HEK293 (cell line): ENCODE data around the gene GCNA.

Source experiments
- CTCF ChIA-PET: fragments of 350-600 bp; formaldehyde crosslinking; extraction: SDS; loops from one replicate; lab custom pipeline; 2021; ENCODE audit warnings: antibody characterized with exemption; lab: Yijun Ruan, JAX
- POLR2A ChIA-PET: fragments of 300-600 bp; formaldehyde crosslinking; extraction: SDS; loops from one replicate; lab custom pipeline; 2020; ENCODE audit warnings: antibody characterized with exemption, inconsistent platforms; lab: Yijun Ruan, JAX
- H3K27ac ChIP-seq: fragments of 200-500 bp; sonication (Bioruptor generic); 2 replicates; pipeline ENCODE4 v1.5.1; 2014; ENCODE audit warnings: low read depth, low read length, control low read depth, inconsistent platforms; ENCODE audit errors: extremely low read depth
- H3K36me3 ChIP-seq, 2 experiments: fragments of 200-500 bp in 1 of 2; sonication (Bioruptor generic) in 1 of 2; 1 replicate in 1 of 2; 2 replicates in 1 of 2; pipeline ENCODE4 v1.5.1; 2014 to 2017; ENCODE audit warnings: inconsistent platforms in 2 of 2, low read length in 2 of 2; ENCODE audit not compliant: control insufficient read depth in 2 of 2, insufficient read depth in 1 of 2
- H3K4me1 ChIP-seq: fragments of 200-500 bp; sonication (Bioruptor generic); 2 replicates; pipeline ENCODE4 v1.5.1; 2014; ENCODE audit warnings: mild to moderate bottlenecking, low read length, inconsistent platforms; ENCODE audit not compliant: control insufficient read depth, insufficient read depth
- H3K4me3 ChIP-seq: 2 replicates; pipeline ENCODE4 v1.5.1; 2011; ENCODE audit warnings: low read depth, mild to moderate bottlenecking, control low read depth, low read length, moderate library complexity
- H3K9me3 ChIP-seq: fragments of 200-500 bp; sonication (Bioruptor generic); 2 replicates; pipeline ENCODE4 v1.5.1; 2014; ENCODE audit warnings: low read depth, low read length, inconsistent platforms; ENCODE audit not compliant: control insufficient read depth, insufficient read depth
- OSR2 ChIP-seq: fragments of 450-650 bp; formaldehyde crosslinking; IDR thresholded peaks from 2 replicates; pipeline ENCODE4 v1.5.1; 2016; ENCODE audit warnings: missing biosample characterization, missing genetic modification characterization
- PRDM10 ChIP-seq: fragments of 450-650 bp; formaldehyde crosslinking; IDR thresholded peaks from 2 replicates; pipeline ENCODE4 v1.5.1; 2016; ENCODE audit warnings: missing biosample characterization, missing genetic modification characterization
- REPIN1 ChIP-seq: fragments of 450-650 bp; formaldehyde crosslinking; IDR thresholded peaks from 2 replicates; pipeline ENCODE4 v1.5.1; 2017; ENCODE audit warnings: missing biosample characterization, missing genetic modification characterization, low read depth
- SCRT1 ChIP-seq: fragments of 450-650 bp; formaldehyde crosslinking; IDR thresholded peaks from 2 replicates; pipeline ENCODE4 v1.5.1; 2016; ENCODE audit warnings: missing biosample characterization, missing genetic modification characterization, borderline replicate concordance
- ZFP3 ChIP-seq: fragments of 450-650 bp; formaldehyde crosslinking; IDR thresholded peaks from 2 replicates; pipeline ENCODE4 v1.5.1; 2016; ENCODE audit warnings: low read depth, missing biosample characterization, missing genetic modification characterization
- ZNF133 ChIP-seq: fragments of 450-650 bp; formaldehyde crosslinking; IDR thresholded peaks from 2 replicates; pipeline ENCODE4 v1.5.1; 2016; ENCODE audit warnings: missing biosample characterization, missing genetic modification characterization
- ZNF138 ChIP-seq: fragments of 450-650 bp; formaldehyde crosslinking; IDR thresholded peaks from 2 replicates; pipeline ENCODE4 v1.5.1; 2016; ENCODE audit warnings: missing biosample characterization, missing genetic modification characterization, borderline replicate concordance
- ZNF311 ChIP-seq: fragments of 450-650 bp; formaldehyde crosslinking; IDR thresholded peaks from 2 replicates; pipeline ENCODE4 v1.5.1; 2017; ENCODE audit warnings: missing biosample characterization, missing genetic modification characterization, borderline replicate concordance
- ZNF423 ChIP-seq: fragments of 450-650 bp; formaldehyde crosslinking; IDR thresholded peaks from 2 replicates; pipeline ENCODE4 v1.5.1; 2016; ENCODE audit warnings: missing biosample characterization, missing genetic modification characterization
- ZNF48 ChIP-seq: fragments of 450-650 bp; formaldehyde crosslinking; IDR thresholded peaks from 2 replicates; pipeline ENCODE4 v1.5.1; 2016; ENCODE audit warnings: missing biosample characterization, missing genetic modification characterization
- ZNF623 ChIP-seq: fragments of 450-650 bp; formaldehyde crosslinking; IDR thresholded peaks from 2 replicates; pipeline ENCODE4 v1.5.1; 2016; ENCODE audit warnings: missing biosample characterization, missing genetic modification characterization
- ZNF830 ChIP-seq: fragments of 450-650 bp; IDR thresholded peaks from 2 replicates; pipeline ENCODE4 v1.5.0; 2018; ENCODE audit warnings: missing biosample characterization, missing genetic modification characterization, low read depth, mild to moderate bottlenecking, moderate library complexity
- ZSCAN16 ChIP-seq: fragments of 450-650 bp; formaldehyde crosslinking; IDR thresholded peaks from 2 replicates; pipeline ENCODE4 v1.5.1; 2016; ENCODE audit warnings: missing biosample characterization, missing genetic modification characterization
- TF ChIP-seq, protein P1 (sequence below): fragments of 450-650 bp; formaldehyde crosslinking; IDR thresholded peaks from 2 replicates; pipeline ENCODE4 v1.5.1; 2016; ENCODE audit warnings: missing biosample characterization, missing genetic modification characterization
- TF ChIP-seq, protein P2 (sequence below): fragments of 450-650 bp; formaldehyde crosslinking; IDR thresholded peaks from 2 replicates; pipeline ENCODE4 v1.5.1; 2016; ENCODE audit warnings: missing biosample characterization, missing genetic modification characterization
- TF ChIP-seq, protein P3 (sequence below): fragments of 450-650 bp; formaldehyde crosslinking; IDR thresholded peaks from 2 replicates; pipeline ENCODE4 v1.5.1; 2016; ENCODE audit warnings: missing biosample characterization, missing genetic modification characterization

Gene GCNA

DNA sequence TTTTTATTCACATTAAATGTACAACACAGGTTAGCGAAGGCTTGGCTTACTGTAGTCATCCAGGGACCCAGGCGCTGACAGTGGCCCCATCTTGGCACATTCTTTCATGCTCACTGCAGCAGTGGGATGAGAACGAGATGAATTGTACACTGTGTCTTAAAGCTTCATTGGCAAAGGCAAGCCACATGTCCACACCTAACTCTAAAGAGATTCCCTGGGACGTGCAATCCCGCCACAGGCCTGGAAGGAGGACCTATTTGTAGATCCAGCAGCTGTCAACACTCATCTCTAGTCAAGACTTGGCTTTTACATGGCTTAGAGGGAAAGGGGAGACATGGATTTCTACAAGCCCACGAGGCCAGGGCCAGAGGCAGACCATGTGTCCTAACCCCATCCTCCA, 56.1 kb downstream of the GCNA start (continued):
- TF ChIP-seq REPIN1 (tag by site-specific recombination), result no peak
- no peak for TF ChIP-seq OSR2 (tag by site-specific recombination)
- no peak for TF ChIP-seq ZFP3
- TF ChIP-seq ZNF48 (tag by site-specific recombination), result no peak
- no peak for TF ChIP-seq ZNF423 (tag by site-specific recombination)
- TF ChIP-seq, protein P1, sequence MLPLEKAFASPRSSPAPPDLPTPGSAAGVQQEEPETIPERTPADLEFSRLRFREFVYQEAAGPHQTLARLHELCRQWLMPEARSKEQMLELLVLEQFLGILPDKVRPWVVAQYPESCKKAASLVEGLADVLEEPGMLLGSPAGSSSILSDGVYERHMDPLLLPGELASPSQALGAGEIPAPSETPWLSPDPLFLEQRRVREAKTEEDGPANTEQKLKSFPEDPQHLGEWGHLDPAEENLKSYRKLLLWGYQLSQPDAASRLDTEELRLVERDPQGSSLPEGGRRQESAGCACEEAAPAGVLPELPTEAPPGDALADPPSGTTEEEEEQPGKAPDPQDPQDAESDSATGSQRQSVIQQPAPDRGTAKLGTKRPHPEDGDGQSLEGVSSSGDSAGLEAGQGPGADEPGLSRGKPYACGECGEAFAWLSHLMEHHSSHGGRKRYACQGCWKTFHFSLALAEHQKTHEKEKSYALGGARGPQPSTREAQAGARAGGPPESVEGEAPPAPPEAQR (tag by site-specific recombination), result no peak
- TF ChIP-seq ZSCAN16 (tag by site-specific recombination), result no peak
- TF ChIP-seq ZNF138 (tag by site-specific recombination), result no peak
- no peak for TF ChIP-seq ZNF311 (tag by site-specific recombination)

- Histone ChIP-seq H3K36me3 (no peaks in the 10 kb centered on the region; a peak in 1 of 3 replicates), H3K4me1 (no peaks in the 10 kb centered on the region), H3K4me3 (no peak overlapping the region), H3K27ac (no peak overlapping the region)
- TF ChIP-seq ZNF830 (no peak), PRDM10 (tag by site-specific recombination) (0 out of 2 replicates have a peak, but pooled peaks have one; percentile 44), ZNF133 (no peak), ZNF623 (tag by site-specific recombination) (no peak), SCRT1 (tag by site-specific recombination) (peak; percentile 74)
- TF ChIP-seq, protein P2, sequence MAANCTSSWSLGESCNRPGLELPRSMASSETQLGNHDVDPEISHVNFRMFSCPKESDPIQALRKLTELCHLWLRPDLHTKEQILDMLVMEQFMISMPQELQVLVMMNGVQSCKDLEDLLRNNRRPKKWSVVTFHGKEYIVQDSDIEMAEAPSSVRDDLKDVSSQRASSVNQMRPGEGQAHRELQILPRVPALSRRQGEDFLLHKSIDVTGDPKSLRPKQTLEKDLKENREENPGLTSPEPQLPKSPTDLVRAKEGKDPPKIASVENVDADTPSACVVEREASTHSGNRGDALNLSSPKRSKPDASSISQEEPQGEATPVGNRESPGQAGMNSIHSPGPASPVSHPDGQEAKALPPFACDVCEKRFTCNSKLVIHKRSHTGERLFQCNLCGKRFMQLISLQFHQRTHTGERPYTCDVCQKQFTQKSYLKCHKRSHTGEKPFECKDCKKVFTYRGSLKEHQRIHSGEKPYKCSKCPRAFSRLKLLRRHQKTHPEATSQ (tag by site-specific recombination), result no peak
- TF ChIP-seq, all 188 proteins: peak for 2
- ChIA-PET CTCF (interaction anchor here (0.7 kb wide), 1 partner anchor 666 kb away, joined by 5 read pairs; no protein-coding TSS in a partner anchor), POLR2A (no interaction called here)
- no peaks in the 10 kb centered on the region for H3K9me3 ChIP-seq
Observed at GRCh38 chrX:71636438-71637252, 58.4 kb downstream of the GCNA start.

GRCh38 chrX:71637253-71637618, 59.0 kb downstream of the GCNA start:
- no peaks in the 10 kb centered on the region; a peak in 1 of 3 replicates for H3K36me3 ChIP-seq
- H3K4me1 ChIP-seq, result no peaks in the 10 kb centered on the region
- TF ChIP-seq, protein P3, sequence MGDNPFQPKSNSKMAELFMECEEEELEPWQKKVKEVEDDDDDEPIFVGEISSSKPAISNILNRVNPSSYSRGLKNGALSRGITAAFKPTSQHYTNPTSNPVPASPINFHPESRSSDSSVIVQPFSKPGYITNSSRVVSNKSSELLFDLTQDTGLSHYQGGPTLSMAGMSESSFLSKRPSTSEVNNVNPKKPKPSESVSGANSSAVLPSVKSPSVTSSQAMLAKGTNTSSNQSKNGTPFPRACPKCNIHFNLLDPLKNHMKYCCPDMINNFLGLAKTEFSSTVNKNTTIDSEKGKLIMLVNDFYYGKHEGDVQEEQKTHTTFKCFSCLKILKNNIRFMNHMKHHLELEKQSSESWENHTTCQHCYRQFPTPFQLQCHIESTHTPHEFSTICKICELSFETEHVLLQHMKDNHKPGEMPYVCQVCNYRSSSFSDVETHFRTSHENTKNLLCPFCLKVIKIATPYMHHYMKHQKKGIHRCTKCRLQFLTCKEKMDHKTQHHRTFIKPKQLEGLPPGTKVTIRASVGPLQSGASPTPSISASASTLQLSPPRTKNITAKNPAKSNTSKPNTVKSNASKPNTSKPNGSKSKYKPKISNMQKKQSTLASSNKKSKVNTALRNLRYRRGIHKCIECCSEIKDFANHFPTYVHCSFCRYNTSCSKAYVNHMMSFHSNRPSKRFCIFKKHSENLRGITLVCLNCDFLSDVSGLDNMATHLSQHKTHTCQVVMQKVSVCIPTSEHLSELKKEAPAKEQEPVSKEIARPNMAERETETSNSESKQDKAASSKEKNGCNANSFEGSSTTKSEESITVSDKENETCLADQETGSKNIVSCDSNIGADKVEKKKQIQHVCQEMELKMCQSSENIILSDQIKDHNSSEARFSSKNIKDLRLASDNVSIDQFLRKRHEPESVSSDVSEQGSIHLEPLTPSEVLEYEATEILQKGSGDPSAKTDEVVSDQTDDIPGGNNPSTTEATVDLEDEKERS (tag by site-specific recombination), result no peak
- no peak overlapping the region for H3K4me3 ChIP-seq
- ChIA-PET CTCF (no interaction called here), POLR2A (no interaction called here)
- no peaks in the 10 kb centered on the region for H3K9me3 ChIP-seq
- no peak overlapping the region for H3K27ac ChIP-seq
